K562 (cell line): ENCODE measurements around the gene CEP350. TPM values are rescaled to one million over a fixed set of nuclear protein-coding genes. Genes with fewer than 3 reads are reported as not detected.

Experiments used
- ARID3A ChIP-seq: IDR thresholded peaks from 2 replicates; pipeline ENCODE4 v1.6.1; 2012; ENCODE audit warnings: low read depth, low read length, improper control_type of control experiment, borderline replicate concordance
- CEBPB ChIP-seq: fragments of 450-650 bp; IDR thresholded peaks from 2 replicates; pipeline ENCODE4 v1.6.1; 2016; ENCODE audit warnings: missing genetic modification characterization, missing compliant biosample characterization
- DMBX1 ChIP-seq: fragments of 250-450 bp; sonication (Bioruptor Pico); IDR thresholded peaks from 2 replicates; pipeline ENCODE4 v1.8.0; 2022; ENCODE audit warnings: inconsistent platforms, mild to moderate bottlenecking, moderate library complexity, borderline replicate concordance
- HMGXB4 ChIP-seq: sonication (generic); formaldehyde crosslinking; IDR thresholded peaks from 2 replicates; pipeline ENCODE4 v1.8.1; 2023; ENCODE audit warnings: mild to moderate bottlenecking, missing genetic modification reagents
- JUN ChIP-seq, 2 experiments: sonication (generic) in 1 of 2; formaldehyde crosslinking in 1 of 2; IDR thresholded peaks; 2 replicates each; pipeline versions ENCODE4 v1.6.1 to v1.8.0; 2012 to 2022; ENCODE audit warnings: borderline replicate concordance in 2 of 2, mild to moderate bottlenecking in 2 of 2, improper control_type of control experiment in 1 of 2, low read depth in 1 of 2, low read length in 1 of 2, missing genetic modification reagents in 1 of 2
- JUND ChIP-seq, 2 experiments: IDR thresholded peaks; 2 replicates in 1 of 2; 3 replicates in 1 of 2; pipeline ENCODE4 v1.6.1; 2011; ENCODE audit warnings: borderline replicate concordance in 2 of 2, low read depth in 2 of 2, low read length in 2 of 2, improper control_type of control experiment in 1 of 2, missing biosample characterization in 1 of 2, missing genetic modification characterization in 1 of 2, missing genetic modification reagents in 1 of 2
- MAZ ChIP-seq, 2 experiments: fragments of 450-650 bp in 1 of 2; sonication (generic) in 1 of 2; formaldehyde crosslinking; IDR thresholded peaks in 1 of 2; conservative IDR thresholded peaks in 1 of 2; 2 replicates each; pipeline versions ENCODE4 v1.4.0 to v1.5.0; 2020; ENCODE audit warnings: mild to moderate bottlenecking in 1 of 2, missing genetic modification reagents in 1 of 2
- MEIS2 ChIP-seq: fragments of 450-650 bp; IDR thresholded peaks from 2 replicates; pipeline ENCODE4 v1.6.1; 2014; ENCODE audit warnings: mild to moderate bottlenecking; ENCODE audit not compliant: partially characterized antibody
- NONO ChIP-seq, 2 experiments: fragments of 200-400 bp in 1 of 2; fragments of 450-650 bp in 1 of 2; formaldehyde crosslinking in 1 of 2; IDR thresholded peaks; 2 replicates each; pipeline ENCODE4 v1.6.1; 2017; ENCODE audit warnings: low read depth in 2 of 2, mild to moderate bottlenecking in 2 of 2, moderate library complexity in 2 of 2, low read length in 1 of 2
- NR2C1 ChIP-seq, 2 experiments: fragments of 450-650 bp; IDR thresholded peaks; 2 replicates each; pipeline ENCODE4 v1.6.1; 2017; ENCODE audit warnings: mild to moderate bottlenecking in 2 of 2, antibody characterized with exemption in 1 of 2, inconsistent platforms in 1 of 2, missing compliant biosample characterization in 1 of 2, missing genetic modification characterization in 1 of 2
- SAFB2 ChIP-seq: fragments of 200-400 bp; formaldehyde crosslinking; IDR thresholded peaks from 2 replicates; pipeline ENCODE4 v1.6.1; 2018; ENCODE audit warnings: borderline replicate concordance, low read length, low read depth, moderate library complexity; ENCODE audit not compliant: severe bottlenecking
- SMARCE1 ChIP-seq: fragments of 450-650 bp; IDR thresholded peaks from 2 replicates; pipeline ENCODE4 v1.7.1; 2016; ENCODE audit warnings: mild to moderate bottlenecking
- SNIP1 ChIP-seq: fragments of 450-650 bp; IDR thresholded peaks from 2 replicates; pipeline ENCODE4 v1.7.1; 2017; ENCODE audit warnings: low read depth, mild to moderate bottlenecking
- TCF7L2 ChIP-seq: fragments of 150-350 bp; IDR thresholded peaks from 2 replicates; pipeline ENCODE4 v1.6.1; 2016; ENCODE audit warnings: low read depth, mild to moderate bottlenecking, low read length, moderate library complexity
- TSC22D4 ChIP-seq: fragments of 450-650 bp; IDR thresholded peaks from 2 replicates; pipeline ENCODE4 v1.6.1; 2016; ENCODE audit warnings: missing genetic modification characterization, missing biosample characterization, control low read depth
- ZNF740 ChIP-seq, 3 experiments: fragments of 200-800 bp in 1 of 3; sonication (Bioruptor generic) in 1 of 3; sonication (generic) in 1 of 3; formaldehyde crosslinking in 1 of 3; IDR thresholded peaks; 2 replicates each; pipeline versions ENCODE4 v1.6.1 to v1.8.0; 2016 to 2022; ENCODE audit warnings: mild to moderate bottlenecking in 2 of 3, missing compliant biosample characterization in 2 of 3, missing genetic modification characterization in 2 of 3, missing genetic modification reagents in 1 of 3
- polyA plus RNA-seq, 8 experiments: library from polyadenylated mRNA; depleted of rRNA in 4 of 8; stranded (reverse) in 5 of 8; unstranded in 3 of 8; fragments of >200 nt; fragmentation: Nextera tagmentation in 2 of 8; fragmentation: Illumina TruSeq in 1 of 8; extraction: Ambion mirVana in 2 of 8; extraction: Trizol in 1 of 8; gene quantifications; 2 replicates each; pipeline versions ENCODE4 v1.2.1 to v1.2.3, GENCODE V29; 2011 to 2014; ENCODE audit warnings: inconsistent platforms in 1 of 8, missing spikeins in 1 of 8
- total RNA-seq, 7 experiments: library from RNA; depleted of rRNA in 6 of 7; stranded (reverse); fragments of >200 nt in 6 of 7; fragmentation: Illumina TruSeq in 2 of 7; extraction: Trizol in 2 of 7; gene quantifications; 2 replicates each; pipeline versions ENCODE4 v1.2.1 to v1.2.3, GENCODE V29; 2011 to 2021; ENCODE audit warnings: low replicate concordance in 1 of 7
- TF ChIP-seq, protein P1 (sequence below): sonication (generic); formaldehyde crosslinking; IDR thresholded peaks from 2 replicates; pipeline ENCODE4 v1.8.0; 2022; ENCODE audit warnings: missing genetic modification reagents, mild to moderate bottlenecking, moderate library complexity, borderline replicate concordance

CEP350 gene
- total and polyA plus RNA-seq, 9 of the 15 experiments (the other 6 are each of a cell fraction or from before 2014, with no cell fraction given), result 8.3 to 64.3 (median 28.0) TPM

DNA sequence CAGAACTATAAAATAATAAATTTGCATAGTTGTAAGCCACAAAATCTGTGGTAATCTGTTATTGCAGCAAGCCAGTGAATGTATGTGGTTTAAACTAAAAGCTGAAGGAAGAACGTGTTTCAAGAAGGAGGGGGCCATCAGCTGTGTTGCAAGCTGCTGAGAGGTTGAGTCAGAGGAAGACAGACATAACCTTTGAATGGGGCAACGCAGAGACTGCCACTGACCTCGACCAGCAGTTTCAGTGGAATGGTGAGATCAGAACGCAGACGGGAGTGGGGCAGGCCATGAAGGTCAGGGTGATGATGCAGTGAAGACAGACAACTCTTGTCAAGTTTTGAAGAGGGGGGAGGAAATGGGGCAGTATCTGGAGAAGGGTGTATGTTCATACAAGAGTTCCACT lies 176.9 kb downstream of the CEP350 start (continued):
- TF ChIP-seq MEIS2 (peak; percentile 36), JUN (IDR thresholded peaks at IDR 0.05; ENCODE audit: borderline replicate concordance, low read depth, low read length) (peak; percentile 19; the same call in 1 of the 2 replicates), JUN (CRISPR knock-in tag; IDR thresholded peaks at IDR 0.05; ENCODE audit: borderline replicate concordance) (no peak), SNIP1 (no peak), CEBPB (tag) (peak; percentile 85), ARID3A (no peak), MAZ (CRISPR knock-in tag; conservative IDR thresholded peaks at IDR 0.05 in 1 of 2, IDR thresholded peaks at IDR 0.05 in 1 of 2) (0 out of 4 replicates have a peak, but pooled peaks of 1 of the 2 experiments have one; percentile 12), NONO (IDR thresholded peaks at IDR 0.05; ENCODE audit: low read depth in 2 of 2, low read length in 1 of 2) (no peak), JUND (IDR thresholded peaks at IDR 0.05; ENCODE audit: borderline replicate concordance, low read depth, low read length) (peak; percentile 19; the same call in 1 of the 2 replicates), JUND (tag; IDR thresholded peaks at IDR 0.05; ENCODE audit: borderline replicate concordance, low read depth, low read length) (no peak), SMARCE1 (no peak), ZNF740 (CRISPR knock-in tag; IDR thresholded peaks at IDR 0.05) (no peak), ZNF740 (tag; IDR thresholded peaks at IDR 0.05) (no peak), TCF7L2 (no peak), DMBX1 (CRISPR knock-in tag) (no peak), SAFB2 (no peak), TSC22D4 (tag) (no peak), NR2C1 (IDR thresholded peaks at IDR 0.05) (no peak), NR2C1 (tag; IDR thresholded peaks at IDR 0.05) (0 out of 2 replicates have a peak, but pooled peaks have one; percentile 25), HMGXB4 (no peak)
- TF ChIP-seq, protein P1, sequence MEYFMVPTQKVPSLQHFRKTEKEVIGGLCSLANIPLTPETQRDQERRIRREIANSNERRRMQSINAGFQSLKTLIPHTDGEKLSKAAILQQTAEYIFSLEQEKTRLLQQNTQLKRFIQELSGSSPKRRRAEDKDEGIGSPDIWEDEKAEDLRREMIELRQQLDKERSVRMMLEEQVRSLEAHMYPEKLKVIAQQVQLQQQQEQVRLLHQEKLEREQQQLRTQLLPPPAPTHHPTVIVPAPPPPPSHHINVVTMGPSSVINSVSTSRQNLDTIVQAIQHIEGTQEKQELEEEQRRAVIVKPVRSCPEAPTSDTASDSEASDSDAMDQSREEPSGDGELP (CRISPR knock-in tag), result peak; percentile 63; the same call in 1 of the 2 replicates
